ENCODE results near the gene GDF10. TPM values are rescaled to one million over a fixed set of nuclear protein-coding genes. Genes with fewer than 3 reads are reported as not detected.

Gene GDF10
- total and polyA plus RNA-seq, 2 of the 13 experiments (the other 11 are each of a cell fraction or from before 2014, with no cell fraction given), result 0.03 TPM; not detected in 1

DNA sequence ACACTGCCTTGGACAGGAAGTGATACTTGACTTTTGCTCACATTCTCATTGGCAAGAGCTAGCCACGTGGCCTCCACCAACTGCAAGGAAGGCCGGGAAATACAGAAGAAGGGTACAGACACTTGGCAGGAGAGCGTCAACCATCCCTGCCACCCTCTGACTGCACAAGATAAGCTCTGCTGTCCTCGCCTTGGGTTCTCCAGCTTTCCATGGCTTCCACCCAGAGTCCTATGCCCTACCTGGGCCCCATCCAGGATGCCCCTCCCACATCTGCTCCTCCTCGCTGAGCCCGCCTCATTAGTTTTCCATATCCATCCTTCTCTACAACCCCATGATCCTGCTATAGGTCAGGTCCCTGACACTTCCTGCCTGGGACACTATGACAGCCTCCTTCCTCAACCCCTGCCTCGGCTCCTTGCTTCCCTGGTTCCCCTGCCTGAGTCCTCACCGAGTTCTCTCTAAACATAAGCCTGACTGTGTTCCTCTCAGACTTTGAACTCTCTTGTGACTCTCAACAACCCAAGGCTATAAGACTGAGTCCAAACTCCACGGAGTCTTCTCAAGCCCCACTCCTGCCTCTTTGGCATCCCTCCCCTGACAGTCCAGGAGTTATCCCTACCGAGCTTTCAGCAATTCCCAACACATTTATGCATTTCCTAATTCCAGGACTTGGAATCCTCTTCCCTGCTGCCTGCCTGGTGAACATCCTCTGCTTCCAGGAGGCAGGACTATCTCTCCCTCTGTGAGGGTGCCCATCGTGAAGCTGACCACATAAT lies 23.2 kb upstream of the GDF10 start:
- FAIRE-seq (no peak), DNase-seq (ENCODE audit: low spot score) (no peak), ATAC-seq (no peak)
- H3K4me2 ChIP-seq (ENCODE audit: low read depth, low read length), result no peak overlapping the region
- BruUV-seq (replicated peaks), result no TSS peak
- no peaks in the 10 kb centered on the region for H3K4me1 ChIP-seq (ENCODE audit: insufficient read depth, low read length)
- ChIA-PET POLR2A (no interaction called here), CTCF (ENCODE audit: low intra/inter-chr PET ratio, low total read pairs) (no interaction called here)
- no peak overlapping the region for H3K27ac ChIP-seq (ENCODE audit: extremely low read length, insufficient read depth, low read length)
- TF ChIP-seq PHF20 (CRISPR knock-in tag; IDR thresholded peaks at IDR 0.05) (no peak), POLR2AphosphoS2 (IDR thresholded peaks at IDR 0.05; ENCODE audit: low read depth, low read length) (no peak), ZFP90 (CRISPR knock-in tag; IDR thresholded peaks at IDR 0.05; ENCODE audit: borderline replicate concordance) (no peak), MTA3 (CRISPR knock-in tag; IDR thresholded peaks at IDR 0.05) (no peak), ZBTB2 (CRISPR knock-in tag; IDR thresholded peaks at IDR 0.05; ENCODE audit: low read depth) (no peak), TBL1XR1 (IDR thresholded peaks at IDR 0.05; ENCODE audit: borderline replicate concordance, low read length, partially characterized antibody) (no peak), ZNF496 (CRISPR knock-in tag; IDR thresholded peaks at IDR 0.05; ENCODE audit: insufficient replicate concordance) (no peak), ZNF232 (CRISPR knock-in tag; IDR thresholded peaks at IDR 0.05; ENCODE audit: borderline replicate concordance) (no peak), NR2F2 (IDR thresholded peaks at IDR 0.05; ENCODE audit: borderline replicate concordance, low read depth) (no peak), SATB2 (CRISPR knock-in tag; IDR thresholded peaks at IDR 0.05) (no peak), YEATS2 (CRISPR knock-in tag; IDR thresholded peaks at IDR 0.05; ENCODE audit: borderline replicate concordance) (no peak), HDAC1 (CRISPR knock-in tag; IDR thresholded peaks at IDR 0.05) (no peak), ZNF883 (CRISPR knock-in tag; IDR thresholded peaks at IDR 0.05; ENCODE audit: not compliant biosample characterization) (no peak), MZF1 (CRISPR knock-in tag; IDR thresholded peaks at IDR 0.05; ENCODE audit: borderline replicate concordance) (no peak), FOXA3 (CRISPR knock-in tag; IDR thresholded peaks at IDR 0.05) (no peak), JDP2 (CRISPR knock-in tag; IDR thresholded peaks at IDR 0.05; ENCODE audit: borderline replicate concordance) (no peak)
- TF ChIP-seq, protein P1, sequence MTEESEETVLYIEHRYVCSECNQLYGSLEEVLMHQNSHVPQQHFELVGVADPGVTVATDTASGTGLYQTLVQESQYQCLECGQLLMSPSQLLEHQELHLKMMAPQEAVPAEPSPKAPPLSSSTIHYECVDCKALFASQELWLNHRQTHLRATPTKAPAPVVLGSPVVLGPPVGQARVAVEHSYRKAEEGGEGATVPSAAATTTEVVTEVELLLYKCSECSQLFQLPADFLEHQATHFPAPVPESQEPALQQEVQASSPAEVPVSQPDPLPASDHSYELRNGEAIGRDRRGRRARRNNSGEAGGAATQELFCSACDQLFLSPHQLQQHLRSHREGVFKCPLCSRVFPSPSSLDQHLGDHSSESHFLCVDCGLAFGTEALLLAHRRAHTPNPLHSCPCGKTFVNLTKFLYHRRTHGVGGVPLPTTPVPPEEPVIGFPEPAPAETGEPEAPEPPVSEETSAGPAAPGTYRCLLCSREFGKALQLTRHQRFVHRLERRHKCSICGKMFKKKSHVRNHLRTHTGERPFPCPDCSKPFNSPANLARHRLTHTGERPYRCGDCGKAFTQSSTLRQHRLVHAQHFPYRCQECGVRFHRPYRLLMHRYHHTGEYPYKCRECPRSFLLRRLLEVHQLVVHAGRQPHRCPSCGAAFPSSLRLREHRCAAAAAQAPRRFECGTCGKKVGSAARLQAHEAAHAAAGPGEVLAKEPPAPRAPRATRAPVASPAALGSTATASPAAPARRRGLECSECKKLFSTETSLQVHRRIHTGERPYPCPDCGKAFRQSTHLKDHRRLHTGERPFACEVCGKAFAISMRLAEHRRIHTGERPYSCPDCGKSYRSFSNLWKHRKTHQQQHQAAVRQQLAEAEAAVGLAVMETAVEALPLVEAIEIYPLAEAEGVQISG (CRISPR knock-in tag; IDR thresholded peaks at IDR 0.05), result no peak
- TF ChIP-seq, protein P2, sequence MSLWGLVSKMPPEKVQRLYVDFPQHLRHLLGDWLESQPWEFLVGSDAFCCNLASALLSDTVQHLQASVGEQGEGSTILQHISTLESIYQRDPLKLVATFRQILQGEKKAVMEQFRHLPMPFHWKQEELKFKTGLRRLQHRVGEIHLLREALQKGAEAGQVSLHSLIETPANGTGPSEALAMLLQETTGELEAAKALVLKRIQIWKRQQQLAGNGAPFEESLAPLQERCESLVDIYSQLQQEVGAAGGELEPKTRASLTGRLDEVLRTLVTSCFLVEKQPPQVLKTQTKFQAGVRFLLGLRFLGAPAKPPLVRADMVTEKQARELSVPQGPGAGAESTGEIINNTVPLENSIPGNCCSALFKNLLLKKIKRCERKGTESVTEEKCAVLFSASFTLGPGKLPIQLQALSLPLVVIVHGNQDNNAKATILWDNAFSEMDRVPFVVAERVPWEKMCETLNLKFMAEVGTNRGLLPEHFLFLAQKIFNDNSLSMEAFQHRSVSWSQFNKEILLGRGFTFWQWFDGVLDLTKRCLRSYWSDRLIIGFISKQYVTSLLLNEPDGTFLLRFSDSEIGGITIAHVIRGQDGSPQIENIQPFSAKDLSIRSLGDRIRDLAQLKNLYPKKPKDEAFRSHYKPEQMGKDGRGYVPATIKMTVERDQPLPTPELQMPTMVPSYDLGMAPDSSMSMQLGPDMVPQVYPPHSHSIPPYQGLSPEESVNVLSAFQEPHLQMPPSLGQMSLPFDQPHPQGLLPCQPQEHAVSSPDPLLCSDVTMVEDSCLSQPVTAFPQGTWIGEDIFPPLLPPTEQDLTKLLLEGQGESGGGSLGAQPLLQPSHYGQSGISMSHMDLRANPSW (CRISPR knock-in tag; IDR thresholded peaks at IDR 0.05; ENCODE audit: borderline replicate concordance), result no peak
- H4K20me1 ChIP-seq (ENCODE audit: insufficient read depth, low read length), result no peaks in the 10 kb centered on the region
- no peaks in the 10 kb centered on the region; a peak in 3 of 5 replicates for H3K27me3 ChIP-seq (ENCODE audit: control insufficient read depth in 1 of 2, insufficient read depth in 2 of 2, low read length in 2 of 2)
- H3K4me3 ChIP-seq (replicated peaks in 1 of 3; ENCODE audit: insufficient read depth in 1 of 3, low read depth in 2 of 3, low read length in 3 of 3), result no peak overlapping the region
- intact Hi-C loops (cut with micrococcal nuclease; ENCODE audit: unreplicated experiment) (no loop called here), in situ Hi-C loops (cut with HindIII; ENCODE audit: extremely low pct_ligation_motif_present, low pct_unique_long_range_greater_than_20kb) (no loop called here)
- no peaks in the 10 kb centered on the region for H3K9me3 ChIP-seq (ENCODE audit: low read length)
- no peak overlapping the region for H2AFZ ChIP-seq (ENCODE audit: low read length)
- no peaks in the 10 kb centered on the region for H3K36me3 ChIP-seq (replicated peaks in 1 of 2; ENCODE audit: control insufficient read depth in 1 of 2, insufficient read depth in 2 of 2, low read length in 2 of 2)
- no peak overlapping the region for H3K9ac ChIP-seq (ENCODE audit: insufficient read depth, low read depth, low read length)
- WGBS (ENCODE audit: low lambda C conversion rate), result 23% methylated on average over 11 of the region's 11 CpGs
- H3K79me2 ChIP-seq (ENCODE audit: insufficient read depth, low read length), result no peaks in the 10 kb centered on the region

All from HepG2 (cell line).